Measurements from ENCODE around the gene S100Z. TPM values are rescaled to one million over a fixed set of nuclear protein-coding genes. Genes with fewer than 3 reads are reported as not detected.

S100Z gene
- total and polyA plus RNA-seq, 4 donors: 0.77 to 1.9 (median 1.5) TPM

DNA sequence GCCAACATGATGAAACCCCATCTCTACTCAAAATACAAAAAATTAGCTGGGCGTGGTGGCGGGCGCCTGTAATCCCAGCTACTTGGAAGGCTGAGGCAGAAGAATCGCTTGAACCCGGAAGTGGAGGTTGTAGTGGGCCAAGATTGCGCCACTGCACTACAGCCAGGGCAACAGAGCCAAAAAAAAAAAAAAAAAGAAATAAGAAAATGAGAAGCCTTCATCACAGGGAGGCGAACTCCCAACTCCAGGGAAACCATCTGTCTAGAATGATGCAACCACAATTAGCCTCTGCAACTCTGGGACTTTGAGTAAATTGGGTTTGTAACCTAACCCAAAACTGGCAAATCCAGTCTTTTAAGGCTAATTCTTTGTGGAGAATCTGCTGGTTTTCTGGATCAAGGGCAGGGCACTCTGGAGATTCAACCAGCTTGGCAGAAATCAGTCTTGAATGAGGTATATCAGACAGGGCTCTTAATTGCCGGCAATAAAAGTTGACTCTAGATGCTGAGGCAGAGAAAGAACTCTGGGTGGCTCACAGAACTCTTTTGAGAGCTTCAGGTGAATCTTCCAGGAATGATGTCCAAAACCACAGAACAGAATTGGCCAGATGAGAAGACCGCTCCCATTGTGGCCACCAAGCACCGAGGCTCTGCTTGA, 9.9 kb downstream of the S100Z start:
- no peak for ATAC-seq (ENCODE audit: insufficient read depth, low FRiP score)
- Histone ChIP-seq H3K9ac (ENCODE audit: insufficient read depth in 1 of 2, low read length in 2 of 2) (no peak overlapping the region), H3K27ac (ENCODE audit: low read depth in 1 of 2, low read length in 1 of 2) (no peak overlapping the region), H3K36me3 (ENCODE audit: control insufficient read depth in 4 of 4, insufficient read depth in 4 of 4, low read length in 4 of 4) (peaks cover 0 to 1% (median 0%) of the 10 kb centered on the region in 4 donors), H3K9me3 (ENCODE audit: control insufficient read depth in 4 of 4, insufficient read depth in 3 of 4, low read length in 3 of 4) (no peaks in the 10 kb centered on the region), H3K4me1 (ENCODE audit: control insufficient read depth in 5 of 5, insufficient read depth in 5 of 5, low read length in 5 of 5) (peaks cover 0 to 4% (median 0%) of the 10 kb centered on the region in 5 donors), H3K4me3 (no peak overlapping the region), H3K27me3 (ENCODE audit: control insufficient read depth in 3 of 3, insufficient read depth in 3 of 3, low read length in 2 of 3) (no peaks in the 10 kb centered on the region)
- 66 to 75% methylated on average over 10 of the region's 10 CpGs for WGBS, 2 donors
- peak in 2 of 3 donors; percentile 13 to 36 for DNase-seq
- TF ChIP-seq, protein P1, sequence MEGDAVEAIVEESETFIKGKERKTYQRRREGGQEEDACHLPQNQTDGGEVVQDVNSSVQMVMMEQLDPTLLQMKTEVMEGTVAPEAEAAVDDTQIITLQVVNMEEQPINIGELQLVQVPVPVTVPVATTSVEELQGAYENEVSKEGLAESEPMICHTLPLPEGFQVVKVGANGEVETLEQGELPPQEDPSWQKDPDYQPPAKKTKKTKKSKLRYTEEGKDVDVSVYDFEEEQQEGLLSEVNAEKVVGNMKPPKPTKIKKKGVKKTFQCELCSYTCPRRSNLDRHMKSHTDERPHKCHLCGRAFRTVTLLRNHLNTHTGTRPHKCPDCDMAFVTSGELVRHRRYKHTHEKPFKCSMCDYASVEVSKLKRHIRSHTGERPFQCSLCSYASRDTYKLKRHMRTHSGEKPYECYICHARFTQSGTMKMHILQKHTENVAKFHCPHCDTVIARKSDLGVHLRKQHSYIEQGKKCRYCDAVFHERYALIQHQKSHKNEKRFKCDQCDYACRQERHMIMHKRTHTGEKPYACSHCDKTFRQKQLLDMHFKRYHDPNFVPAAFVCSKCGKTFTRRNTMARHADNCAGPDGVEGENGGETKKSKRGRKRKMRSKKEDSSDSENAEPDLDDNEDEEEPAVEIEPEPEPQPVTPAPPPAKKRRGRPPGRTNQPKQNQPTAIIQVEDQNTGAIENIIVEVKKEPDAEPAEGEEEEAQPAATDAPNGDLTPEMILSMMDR (IDR thresholded peaks at IDR 0.05; ENCODE audit: control extremely low read depth, extremely low read depth): no peak

- Histone ChIP-seq H3K9me3 (ENCODE audit: control insufficient read depth in 4 of 4, insufficient read depth in 3 of 4, low read length in 3 of 4) (no peaks in the 10 kb centered on the region), H3K27ac (ENCODE audit: low read depth in 1 of 2, low read length in 1 of 2) (no peak overlapping the region), H3K36me3 (ENCODE audit: control insufficient read depth in 4 of 4, insufficient read depth in 4 of 4, low read length in 4 of 4) (peaks cover 0 to 1% (median 0%) of the 10 kb centered on the region in 4 donors), H3K4me3 (no peak overlapping the region), H3K4me1 (ENCODE audit: control insufficient read depth in 5 of 5, insufficient read depth in 5 of 5, low read length in 5 of 5) (peaks cover 0 to 4% (median 0%) of the 10 kb centered on the region in 5 donors), H3K27me3 (ENCODE audit: control insufficient read depth in 3 of 3, insufficient read depth in 3 of 3, low read length in 2 of 3) (no peaks in the 10 kb centered on the region), H3K9ac (ENCODE audit: insufficient read depth in 1 of 2, low read length in 2 of 2) (no peak overlapping the region)
- 70 to 84% methylated on average over 5 of the region's 5 CpGs for WGBS, 2 donors
- TF ChIP-seq, protein P1 (IDR thresholded peaks at IDR 0.05; ENCODE audit: control extremely low read depth, extremely low read depth): no peak
- DNase-seq (peak in 2 of 3 donors; percentile 30 to 67), ATAC-seq (ENCODE audit: insufficient read depth, low FRiP score) (no peak)
Measured at GRCh38 chr5:76861612-76862011, 11.8 kb downstream of the S100Z start.

- ATAC-seq (ENCODE audit: insufficient read depth, low FRiP score) (no peak), DNase-seq (no peak)
- Histone ChIP-seq H3K4me3 (no peak overlapping the region), H3K27ac (ENCODE audit: low read depth in 1 of 2, low read length in 1 of 2) (no peak overlapping the region), H3K27me3 (ENCODE audit: control insufficient read depth in 3 of 3, insufficient read depth in 3 of 3, low read length in 2 of 3) (no peaks in the 10 kb centered on the region), H3K4me1 (ENCODE audit: control insufficient read depth in 5 of 5, insufficient read depth in 5 of 5, low read length in 5 of 5) (peaks cover 0 to 4% (median 0%) of the 10 kb centered on the region in 5 donors), H3K9me3 (ENCODE audit: control insufficient read depth in 4 of 4, insufficient read depth in 3 of 4, low read length in 3 of 4) (no peaks in the 10 kb centered on the region), H3K9ac (ENCODE audit: insufficient read depth in 1 of 2, low read length in 2 of 2) (no peak overlapping the region), H3K36me3 (ENCODE audit: control insufficient read depth in 4 of 4, insufficient read depth in 4 of 4, low read length in 4 of 4) (peaks cover 0 to 1% (median 0%) of the 10 kb centered on the region in 4 donors)
- 43 to 58% methylated on average over 1 of the region's 1 CpG for WGBS, 2 donors
- TF ChIP-seq, protein P1 (IDR thresholded peaks at IDR 0.05; ENCODE audit: control extremely low read depth, extremely low read depth): no peak
Measured at GRCh38 chr5:76863001-76863400, 13.2 kb downstream of the S100Z start.
